Omental fat pad (tissue), 4 donors: ENCODE measurements around the gene CARMIL1. TPM values are rescaled to one million over a fixed set of nuclear protein-coding genes. Genes with fewer than 3 reads are reported as not detected.
A peak's percentile ranks its signal among the peaks of the same experiment; 100 is the strongest.

Source experiments
- ATAC-seq: fragments of 150-250 bp; one replicate; pipeline ENCODE4 v1.9.1; 2016; ENCODE audit warnings: mild to moderate bottlenecking, moderate library complexity; ENCODE audit not compliant: low FRiP score
- DNase-seq: peaks from one replicate; pipeline ENCODE4 v3.0.0-alpha.2; 2019; ENCODE audit warnings: low spot score
- total RNA-seq, 4 donors: library from RNA; depleted of rRNA; stranded (reverse); fragments of >200 nt; gene quantifications; one replicate each; pipeline ENCODE4 v1.1.0, GENCODE V29; 2016
- TF ChIP-seq, protein P1 (sequence below), 3 donors: fragments of 450-650 bp; IDR thresholded peaks; one replicate each; pipeline ENCODE4 v1.5.1; 2016 to 2017; ENCODE audit warnings: antibody characterized with exemption in 3 of 3, mild to moderate bottlenecking in 3 of 3, moderate library complexity in 2 of 3

Gene CARMIL1
- total RNA-seq, 4 donors from 2014 or later: 24.4 to 35.3 (median 29.6) TPM

DNA sequence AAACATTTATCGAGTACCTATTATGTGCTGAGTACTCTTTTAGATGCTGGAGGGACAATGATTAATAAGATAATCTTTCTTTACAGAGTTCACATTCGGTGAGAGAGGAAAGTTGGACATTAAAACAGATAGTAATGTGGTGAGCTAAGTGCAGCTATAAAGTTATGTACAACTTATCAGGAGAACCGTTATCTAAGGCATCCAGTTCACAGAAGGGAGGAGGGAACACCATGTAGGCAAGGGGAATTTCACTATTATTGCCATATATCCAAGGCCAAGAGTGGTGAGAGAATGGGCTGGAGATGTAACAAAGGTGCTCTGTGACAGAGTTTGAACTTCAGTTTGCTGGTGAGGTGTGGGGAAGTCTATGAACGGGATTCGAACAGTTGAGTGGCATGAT is 105.8 kb downstream of the CARMIL1 start:
- TF ChIP-seq, protein P1, sequence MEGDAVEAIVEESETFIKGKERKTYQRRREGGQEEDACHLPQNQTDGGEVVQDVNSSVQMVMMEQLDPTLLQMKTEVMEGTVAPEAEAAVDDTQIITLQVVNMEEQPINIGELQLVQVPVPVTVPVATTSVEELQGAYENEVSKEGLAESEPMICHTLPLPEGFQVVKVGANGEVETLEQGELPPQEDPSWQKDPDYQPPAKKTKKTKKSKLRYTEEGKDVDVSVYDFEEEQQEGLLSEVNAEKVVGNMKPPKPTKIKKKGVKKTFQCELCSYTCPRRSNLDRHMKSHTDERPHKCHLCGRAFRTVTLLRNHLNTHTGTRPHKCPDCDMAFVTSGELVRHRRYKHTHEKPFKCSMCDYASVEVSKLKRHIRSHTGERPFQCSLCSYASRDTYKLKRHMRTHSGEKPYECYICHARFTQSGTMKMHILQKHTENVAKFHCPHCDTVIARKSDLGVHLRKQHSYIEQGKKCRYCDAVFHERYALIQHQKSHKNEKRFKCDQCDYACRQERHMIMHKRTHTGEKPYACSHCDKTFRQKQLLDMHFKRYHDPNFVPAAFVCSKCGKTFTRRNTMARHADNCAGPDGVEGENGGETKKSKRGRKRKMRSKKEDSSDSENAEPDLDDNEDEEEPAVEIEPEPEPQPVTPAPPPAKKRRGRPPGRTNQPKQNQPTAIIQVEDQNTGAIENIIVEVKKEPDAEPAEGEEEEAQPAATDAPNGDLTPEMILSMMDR (IDR thresholded peaks at IDR 0.05): no peak
- no peak for DNase-seq
- peak; percentile 46 for ATAC-seq

DNA sequence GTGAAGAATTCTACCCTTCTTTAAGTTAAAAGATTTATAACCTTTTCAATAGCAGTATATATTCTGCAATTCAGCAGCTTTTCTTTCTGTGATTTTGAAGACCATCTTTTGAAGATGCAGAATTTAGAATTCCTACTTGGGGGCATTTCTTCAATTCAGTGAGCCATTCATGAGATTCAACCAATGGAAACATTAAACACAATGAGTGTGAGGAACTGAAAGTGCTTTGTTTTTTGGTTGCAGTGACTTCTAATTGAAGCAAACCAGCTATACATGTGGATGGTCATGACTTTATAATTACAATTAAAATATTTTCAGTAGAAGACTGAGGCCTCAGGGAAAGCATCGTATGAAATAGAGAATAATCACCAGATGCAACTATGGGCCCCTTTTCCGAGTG is 108.3 kb downstream of the CARMIL1 start:
- TF ChIP-seq, protein P1 (IDR thresholded peaks at IDR 0.05): no peak
- DNase-seq (no peak), ATAC-seq (no peak)

DNA sequence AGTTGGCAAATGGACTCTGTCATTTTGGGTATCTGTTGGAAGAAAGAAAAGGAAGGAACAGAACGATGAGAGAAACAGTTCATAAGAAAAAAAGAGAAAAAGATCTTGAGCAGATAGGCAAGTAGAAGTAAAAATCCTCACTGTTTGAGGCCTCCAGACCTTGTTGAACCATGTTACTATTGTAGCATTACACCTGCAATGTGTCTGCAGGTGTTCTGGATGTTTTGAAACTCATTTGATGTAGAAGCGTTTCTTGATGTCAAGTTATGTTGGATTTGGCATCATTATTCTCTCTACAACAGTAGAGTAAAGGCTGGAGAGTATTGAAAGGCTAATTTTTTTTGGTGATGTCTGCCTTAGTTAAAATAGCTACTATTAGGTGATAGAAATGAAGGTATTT is 108.7 kb downstream of the CARMIL1 start:
- ATAC-seq: no peak
- TF ChIP-seq, protein P1 (IDR thresholded peaks at IDR 0.05): no peak
- no peak for DNase-seq

DNA sequence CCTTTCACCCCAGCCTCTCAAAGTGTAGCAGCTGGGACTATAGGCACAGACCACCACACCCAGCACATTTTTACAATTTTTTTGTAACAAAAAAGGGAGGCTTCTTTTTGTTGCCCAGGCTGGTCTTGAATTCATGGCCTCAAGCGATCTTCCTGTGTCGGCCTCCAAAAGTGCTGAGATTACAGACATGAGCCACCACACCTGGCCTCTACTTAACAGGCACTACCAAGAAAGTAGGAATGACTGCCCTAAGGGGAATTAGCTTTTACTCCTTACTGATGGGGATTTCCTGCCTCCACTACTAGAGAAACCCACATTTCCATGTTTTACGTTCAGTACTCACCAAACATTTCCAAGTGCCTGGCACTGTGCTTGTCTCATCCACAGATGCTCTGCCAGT is 109.6 kb downstream of the CARMIL1 start:
- ATAC-seq (no peak), DNase-seq (no peak)
- TF ChIP-seq, protein P1 (IDR thresholded peaks at IDR 0.05): no peak

DNA sequence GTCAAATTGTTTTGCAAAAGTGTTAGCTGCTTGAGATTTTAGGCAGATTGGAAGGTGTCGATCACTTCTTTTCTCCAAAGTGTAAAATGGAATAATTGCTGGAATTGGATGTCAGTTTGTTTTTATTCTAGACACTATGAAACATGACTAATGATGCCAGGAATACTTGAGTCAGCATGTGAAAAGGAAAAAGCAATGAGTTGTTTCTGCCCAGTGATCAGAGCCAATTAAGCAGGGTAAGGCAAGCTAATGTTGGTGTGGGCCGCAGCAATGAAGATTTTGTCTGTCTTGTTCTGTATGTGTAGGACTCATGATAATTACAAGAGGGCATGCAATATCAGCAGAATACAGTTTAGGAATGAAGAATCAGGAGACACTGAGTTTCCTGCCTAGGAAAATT is 110.3 kb downstream of the CARMIL1 start:
- DNase-seq (no peak), ATAC-seq (peak; percentile 79)
- TF ChIP-seq, protein P1 (IDR thresholded peaks at IDR 0.05): no peak

DNA sequence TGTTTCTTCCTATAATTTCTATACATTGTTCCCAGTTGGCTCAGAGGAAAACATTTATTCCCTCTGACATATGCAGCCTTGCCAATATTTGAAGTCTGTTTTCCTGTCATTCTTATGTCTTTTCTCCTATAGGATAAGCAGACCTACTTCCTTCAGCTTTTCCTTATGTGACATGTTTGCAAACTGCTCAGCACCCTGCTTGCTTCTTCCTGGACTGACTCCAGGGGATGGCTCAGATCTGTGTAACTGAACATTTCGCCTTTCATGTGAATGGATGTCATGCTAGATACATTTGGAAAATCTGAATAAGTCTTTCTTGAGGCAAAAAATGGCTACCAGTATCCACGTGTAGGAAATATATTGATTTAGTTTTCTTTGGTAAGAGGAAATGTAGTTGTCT is 113.2 kb downstream of the CARMIL1 start:
- DNase-seq (no peak), ATAC-seq (no peak)
- TF ChIP-seq, protein P1 (IDR thresholded peaks at IDR 0.05): no peak

DNA sequence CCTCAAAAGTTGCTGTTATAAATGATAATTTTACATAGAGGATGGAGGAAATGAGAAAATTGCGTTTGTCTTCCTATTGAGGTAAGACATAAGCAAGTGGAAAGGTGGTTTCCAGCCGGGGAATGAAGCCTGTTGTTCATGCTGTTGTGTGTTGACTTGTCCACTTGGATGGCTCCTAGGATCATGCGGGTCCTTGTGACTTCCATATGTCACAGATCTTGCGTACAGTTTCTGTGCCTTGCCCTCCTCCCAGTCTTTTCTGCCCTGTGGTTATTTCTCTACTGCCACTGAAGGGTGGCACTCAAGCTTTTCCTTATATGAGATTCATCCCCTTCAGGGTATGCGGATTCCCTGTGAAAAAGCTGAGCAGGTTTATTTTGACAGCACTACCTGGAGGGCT is 116.6 kb downstream of the CARMIL1 start:
- TF ChIP-seq, protein P1 (IDR thresholded peaks at IDR 0.05): no peak
- ATAC-seq (no peak), DNase-seq (no peak)
